ENCODE results near the gene OR6B2.

Gene OR6B2

DNA sequence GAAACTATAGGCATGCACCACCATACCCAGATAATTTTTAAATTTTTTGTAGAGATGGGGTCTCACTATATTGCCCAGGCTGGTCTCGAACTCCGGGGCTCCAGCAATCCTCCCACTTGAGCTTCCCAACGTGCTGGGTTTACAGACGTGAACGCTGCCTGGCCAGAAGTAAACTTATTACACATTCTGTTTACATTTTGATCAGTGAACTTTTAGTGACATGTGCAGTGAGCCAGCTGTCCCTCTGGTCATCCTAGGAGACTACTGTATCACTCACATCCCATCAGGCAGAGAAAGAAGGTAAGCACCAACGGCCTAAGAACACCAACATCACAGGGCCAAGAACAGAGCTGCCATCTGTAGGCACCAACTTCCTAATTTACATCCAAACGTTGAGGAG, 27.2 kb downstream of the OR6B2 start:
- TF ChIP-seq, protein P1, sequence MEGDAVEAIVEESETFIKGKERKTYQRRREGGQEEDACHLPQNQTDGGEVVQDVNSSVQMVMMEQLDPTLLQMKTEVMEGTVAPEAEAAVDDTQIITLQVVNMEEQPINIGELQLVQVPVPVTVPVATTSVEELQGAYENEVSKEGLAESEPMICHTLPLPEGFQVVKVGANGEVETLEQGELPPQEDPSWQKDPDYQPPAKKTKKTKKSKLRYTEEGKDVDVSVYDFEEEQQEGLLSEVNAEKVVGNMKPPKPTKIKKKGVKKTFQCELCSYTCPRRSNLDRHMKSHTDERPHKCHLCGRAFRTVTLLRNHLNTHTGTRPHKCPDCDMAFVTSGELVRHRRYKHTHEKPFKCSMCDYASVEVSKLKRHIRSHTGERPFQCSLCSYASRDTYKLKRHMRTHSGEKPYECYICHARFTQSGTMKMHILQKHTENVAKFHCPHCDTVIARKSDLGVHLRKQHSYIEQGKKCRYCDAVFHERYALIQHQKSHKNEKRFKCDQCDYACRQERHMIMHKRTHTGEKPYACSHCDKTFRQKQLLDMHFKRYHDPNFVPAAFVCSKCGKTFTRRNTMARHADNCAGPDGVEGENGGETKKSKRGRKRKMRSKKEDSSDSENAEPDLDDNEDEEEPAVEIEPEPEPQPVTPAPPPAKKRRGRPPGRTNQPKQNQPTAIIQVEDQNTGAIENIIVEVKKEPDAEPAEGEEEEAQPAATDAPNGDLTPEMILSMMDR (IDR thresholded peaks at IDR 0.05) = no peak

DNA sequence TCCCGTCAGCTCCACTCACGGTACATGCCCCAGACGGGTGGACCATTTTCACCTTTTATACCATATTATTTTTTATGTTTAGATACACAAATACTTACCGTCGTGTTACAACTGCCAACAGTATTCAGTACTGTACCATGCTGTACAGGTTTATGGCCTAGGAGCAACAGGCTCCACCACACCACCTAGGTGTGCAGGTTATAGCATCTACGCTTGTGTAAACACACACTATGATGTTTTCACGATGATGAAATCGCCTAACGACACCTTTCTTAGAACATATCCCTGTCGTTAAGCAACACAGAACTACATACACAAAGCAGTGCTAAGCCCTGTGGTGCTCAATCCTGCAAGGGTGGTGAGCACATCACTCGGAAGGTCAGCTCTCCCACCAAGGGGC, 29.6 kb downstream of the OR6B2 start:
- TF ChIP-seq, protein P1 (IDR thresholded peaks at IDR 0.05) = no peak

DNA sequence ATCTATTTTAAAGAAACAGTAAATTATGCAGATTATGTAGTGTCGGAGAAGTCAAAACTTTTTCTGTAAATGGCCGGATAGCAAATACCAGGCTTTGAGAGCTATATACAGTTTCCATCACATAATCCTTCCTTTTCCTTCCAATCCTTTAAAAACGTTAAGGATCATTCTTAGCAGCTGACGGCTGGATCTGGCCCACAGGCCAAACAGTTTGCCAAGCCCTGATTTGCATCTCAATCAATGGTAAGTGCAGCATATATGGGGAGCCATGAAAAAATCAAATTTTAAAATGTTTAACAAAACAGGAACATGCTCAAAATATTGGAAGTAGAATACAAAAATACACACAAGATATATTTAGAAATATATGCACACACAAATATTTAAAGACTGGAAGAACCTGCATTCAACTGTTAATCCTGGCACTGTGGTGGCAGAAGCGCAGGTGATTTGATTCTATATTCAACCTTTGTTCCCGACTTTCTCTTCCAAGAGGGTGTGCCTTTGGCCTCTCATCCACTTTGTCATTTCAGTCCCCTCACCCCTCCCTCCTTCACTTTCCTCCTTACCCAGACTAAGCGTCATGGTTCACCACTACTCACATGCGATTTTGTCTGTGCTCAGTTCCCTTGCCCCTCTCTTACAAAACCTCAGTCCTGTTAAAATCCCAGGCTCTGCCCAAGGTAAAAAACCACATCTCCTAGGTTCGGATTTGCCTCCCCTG, 32.4 kb downstream of the OR6B2 start:
- TF ChIP-seq, protein P1 (IDR thresholded peaks at IDR 0.05) = no peak

DNA sequence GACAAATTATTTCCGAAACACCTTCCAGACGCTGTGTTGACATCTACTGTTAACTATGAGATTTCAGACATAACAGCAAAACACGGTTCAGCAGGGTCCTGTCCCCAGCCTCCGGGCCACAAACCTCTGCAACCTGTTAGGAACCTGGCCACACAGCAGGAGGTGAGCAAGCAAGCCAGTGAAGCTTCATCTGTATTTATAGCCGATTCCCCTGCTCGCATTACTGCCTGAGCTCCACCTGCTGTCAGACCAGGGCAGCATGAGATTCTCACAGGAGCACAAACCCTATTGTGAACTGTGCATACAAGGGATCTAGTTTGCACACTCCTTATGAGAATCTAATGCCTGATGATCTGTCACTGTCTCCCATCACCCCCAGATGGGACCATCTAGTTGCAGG, 36.1 kb downstream of the OR6B2 start:
- TF ChIP-seq, protein P1 (IDR thresholded peaks at IDR 0.05) = no peak

DNA sequence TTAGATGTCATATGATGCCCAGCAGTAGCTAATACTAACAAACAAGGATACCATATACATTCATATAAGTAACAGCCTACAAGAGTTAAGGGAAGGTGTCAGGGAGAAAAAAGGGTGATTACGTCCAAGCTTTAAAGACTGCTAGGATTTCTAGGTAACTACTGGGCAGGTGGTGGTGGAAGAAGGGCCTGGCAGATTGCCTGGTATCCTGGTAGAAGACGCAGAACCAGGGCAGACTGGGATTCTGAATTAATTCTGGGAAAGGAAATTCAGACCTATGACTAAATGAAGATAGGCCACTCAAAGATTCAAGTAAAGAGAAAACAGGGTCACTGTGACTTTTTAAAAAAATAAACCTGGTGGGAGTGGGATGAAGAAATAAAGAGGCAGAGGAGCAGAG, 36.9 kb downstream of the OR6B2 start:
- TF ChIP-seq, protein P1 (IDR thresholded peaks at IDR 0.05) = no peak

DNA sequence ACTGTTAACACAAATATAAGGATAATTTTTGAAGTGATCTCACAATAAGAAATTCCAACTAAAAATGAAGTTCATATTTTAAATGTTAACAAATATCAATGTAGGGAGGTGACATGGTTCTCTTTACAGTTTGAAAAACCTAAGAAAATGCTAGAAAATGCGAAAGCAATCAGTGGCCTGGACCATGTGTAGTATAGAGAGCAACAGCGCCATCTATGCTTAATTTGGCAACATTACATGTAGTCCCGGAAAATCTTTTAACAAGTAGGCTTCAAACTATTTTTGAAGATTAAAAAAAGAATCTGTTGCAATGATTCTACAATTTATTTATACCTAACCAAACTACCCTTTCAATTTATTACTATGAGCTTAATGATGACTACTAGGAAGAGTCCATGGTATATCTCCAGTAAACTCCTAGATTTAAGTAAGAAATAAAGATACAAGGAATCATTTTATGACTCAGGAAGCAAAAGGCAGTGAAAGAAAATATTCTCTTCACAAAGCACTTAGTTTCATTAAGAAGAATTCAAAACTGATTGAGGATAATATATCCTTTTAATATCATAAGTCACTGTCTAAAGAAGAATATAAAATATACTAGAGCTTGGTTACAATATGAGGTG, 38.4 kb downstream of the OR6B2 start:
- TF ChIP-seq, protein P1 (IDR thresholded peaks at IDR 0.05) = peak; percentile 66

DNA sequence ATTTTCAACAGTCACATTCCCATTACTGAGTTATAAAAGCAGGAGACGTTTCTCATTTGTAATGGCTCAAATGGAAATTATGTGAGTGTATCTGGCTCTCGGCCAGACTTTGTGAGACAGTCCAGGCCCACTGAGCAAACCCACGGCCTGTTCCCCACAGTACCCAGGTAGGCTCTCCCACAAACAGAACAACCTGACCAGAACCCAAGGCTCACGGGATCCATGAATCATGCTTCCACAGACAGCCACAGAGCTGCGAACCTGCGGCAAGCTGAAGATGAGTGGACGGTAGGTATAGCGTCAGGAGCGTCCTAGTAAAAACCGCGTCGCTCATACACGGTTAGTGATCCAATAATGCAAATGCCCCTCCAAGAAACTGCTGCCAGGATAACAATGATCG, 39.3 kb downstream of the OR6B2 start:
- TF ChIP-seq, protein P1 (IDR thresholded peaks at IDR 0.05) = no peak
